ENCODE measurements around the gene RRP1B. TPM values are rescaled to one million over a fixed set of nuclear protein-coding genes. Genes with fewer than 3 reads are reported as not detected.
"Not testable (repeated sequence)": the region's sequence is repeated elsewhere in the genome, so short reads cannot be mapped to it uniquely, and the experiment has no call there.

The RRP1B gene
- total and polyA plus RNA-seq, 2 experiments from 2014 or later = 18.6 to 19.2 TPM

DNA sequence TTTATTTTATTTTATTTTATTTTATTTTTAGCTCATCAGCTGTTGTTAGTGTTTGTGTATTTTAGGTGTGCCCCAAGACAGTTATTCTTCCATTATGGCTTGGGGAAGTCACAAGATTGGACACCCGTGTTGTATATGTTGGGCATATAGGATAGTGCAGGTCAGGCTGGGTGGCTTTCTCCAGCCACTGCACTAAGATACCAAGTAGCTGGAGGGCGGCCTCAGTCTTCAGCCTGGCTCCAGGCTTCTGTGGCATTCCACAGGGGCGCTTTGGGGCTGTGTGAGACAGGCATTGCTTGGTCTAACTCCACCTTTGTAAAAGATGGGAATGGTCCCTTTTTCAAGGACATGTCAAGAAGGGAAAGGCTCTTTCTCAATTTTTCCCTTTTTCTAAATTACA, 16.5 kb downstream of the RRP1B start:
- Histone ChIP-seq H4K20me1 (ENCODE audit: insufficient read depth, poor library complexity, severe bottlenecking) (no peaks in the 10 kb centered on the region), H2AFZ (no peak overlapping the region), H3K9me2 (replicated peaks; ENCODE audit: insufficient read depth) (no peaks in the 10 kb centered on the region), H3K27me3 (no peaks in the 10 kb centered on the region), H3K4me1 (ENCODE audit: insufficient read depth) (no peaks in the 10 kb centered on the region), H3K4me3 (no peak overlapping the region), H3K4me2 (no peak overlapping the region), H3K27ac (no peak overlapping the region), H3K9me3 (ENCODE audit: low read depth) (no peaks in the 10 kb centered on the region), H3K79me2 (peaks cover 6% of the 10 kb centered on the region), H3K36me3 (replicated peaks; ENCODE audit: insufficient read depth, low read depth) (no peaks in the 10 kb centered on the region)
- TF ChIP-seq EZH2 (IDR thresholded peaks at IDR 0.05; ENCODE audit: borderline replicate concordance) = no peak
- TF ChIP-seq, protein P1, sequence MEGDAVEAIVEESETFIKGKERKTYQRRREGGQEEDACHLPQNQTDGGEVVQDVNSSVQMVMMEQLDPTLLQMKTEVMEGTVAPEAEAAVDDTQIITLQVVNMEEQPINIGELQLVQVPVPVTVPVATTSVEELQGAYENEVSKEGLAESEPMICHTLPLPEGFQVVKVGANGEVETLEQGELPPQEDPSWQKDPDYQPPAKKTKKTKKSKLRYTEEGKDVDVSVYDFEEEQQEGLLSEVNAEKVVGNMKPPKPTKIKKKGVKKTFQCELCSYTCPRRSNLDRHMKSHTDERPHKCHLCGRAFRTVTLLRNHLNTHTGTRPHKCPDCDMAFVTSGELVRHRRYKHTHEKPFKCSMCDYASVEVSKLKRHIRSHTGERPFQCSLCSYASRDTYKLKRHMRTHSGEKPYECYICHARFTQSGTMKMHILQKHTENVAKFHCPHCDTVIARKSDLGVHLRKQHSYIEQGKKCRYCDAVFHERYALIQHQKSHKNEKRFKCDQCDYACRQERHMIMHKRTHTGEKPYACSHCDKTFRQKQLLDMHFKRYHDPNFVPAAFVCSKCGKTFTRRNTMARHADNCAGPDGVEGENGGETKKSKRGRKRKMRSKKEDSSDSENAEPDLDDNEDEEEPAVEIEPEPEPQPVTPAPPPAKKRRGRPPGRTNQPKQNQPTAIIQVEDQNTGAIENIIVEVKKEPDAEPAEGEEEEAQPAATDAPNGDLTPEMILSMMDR (IDR thresholded peaks at IDR 0.05; ENCODE audit: poor library complexity) = no peak
- TF ChIP-seq EZH2phosphoT487 (IDR thresholded peaks at IDR 0.05; ENCODE audit: low read depth, severe bottlenecking, unreplicated experiment) = no peak
- WGBS (ENCODE audit: low lambda C conversion rate, missing lambda C conversion rate) = 95% methylated on average over 3 of the region's 3 CpGs
- DNase-seq (ENCODE audit: low spot score) = no peak

DNA sequence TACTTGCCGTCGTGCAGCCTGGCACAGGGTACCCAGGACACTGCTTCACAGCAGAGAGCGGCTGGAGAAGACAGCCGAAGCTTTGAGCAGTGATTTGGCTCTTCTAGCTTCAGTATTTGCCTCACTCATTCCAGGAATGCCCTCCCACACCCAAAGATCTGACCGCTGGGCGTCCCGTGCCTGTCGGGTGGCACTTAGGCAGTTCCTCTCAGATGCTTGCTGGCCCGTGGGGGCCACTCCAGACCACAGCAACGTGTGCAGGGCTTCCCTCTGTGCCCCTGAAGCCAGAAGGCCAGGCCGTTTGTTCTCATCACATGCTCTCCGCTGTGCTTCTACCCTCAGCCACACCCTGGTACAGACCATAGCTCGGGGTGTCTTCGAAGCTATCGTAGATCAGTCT, 17.0 kb downstream of the RRP1B start:
- H3K79me2 ChIP-seq = peaks cover 7% of the 10 kb centered on the region
- H3K4me2 ChIP-seq = no peak overlapping the region
- no peak overlapping the region for H3K4me3 ChIP-seq
- no peaks in the 10 kb centered on the region for H3K9me2 ChIP-seq (replicated peaks; ENCODE audit: insufficient read depth)
- no peak overlapping the region for H3K27ac ChIP-seq
- no peak for DNase-seq (ENCODE audit: low spot score)
- H4K20me1 ChIP-seq (ENCODE audit: insufficient read depth, poor library complexity, severe bottlenecking) = no peaks in the 10 kb centered on the region
- 95% methylated on average over 15 of the region's 15 CpGs for WGBS (ENCODE audit: low lambda C conversion rate, missing lambda C conversion rate)
- no peaks in the 10 kb centered on the region for H3K36me3 ChIP-seq (replicated peaks; ENCODE audit: insufficient read depth, low read depth)
- H3K27me3 ChIP-seq = no peaks in the 10 kb centered on the region
- H3K4me1 ChIP-seq (ENCODE audit: insufficient read depth) = no peaks in the 10 kb centered on the region
- TF ChIP-seq, protein P1 (IDR thresholded peaks at IDR 0.05; ENCODE audit: poor library complexity) = no peak
- TF ChIP-seq EZH2phosphoT487 (IDR thresholded peaks at IDR 0.05; ENCODE audit: low read depth, severe bottlenecking, unreplicated experiment) (no peak), EZH2 (IDR thresholded peaks at IDR 0.05; ENCODE audit: borderline replicate concordance) (no peak)
- no peak overlapping the region for H2AFZ ChIP-seq
- no peaks in the 10 kb centered on the region for H3K9me3 ChIP-seq (ENCODE audit: low read depth)

DNA sequence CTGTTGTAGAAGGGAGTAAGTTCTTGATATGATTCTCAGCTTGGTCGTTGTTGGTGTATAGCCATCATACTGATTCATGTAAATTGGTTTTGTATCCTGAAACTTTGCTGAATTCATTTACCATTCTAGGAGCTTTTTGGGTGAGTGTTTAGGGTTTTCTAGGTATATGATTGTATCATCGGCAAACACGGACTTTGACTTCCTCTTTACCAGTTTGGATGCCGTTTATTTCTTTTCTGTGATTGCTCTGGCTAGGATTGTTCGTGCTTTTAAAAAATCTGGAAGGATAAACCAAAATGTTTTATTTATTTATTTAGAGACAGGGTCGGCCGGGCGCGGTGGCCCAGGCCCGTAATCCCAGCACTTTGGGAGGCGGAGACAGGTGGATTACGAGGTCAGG, 20.6 kb downstream of the RRP1B start:
- H3K4me1 ChIP-seq (ENCODE audit: insufficient read depth) = no peaks in the 10 kb centered on the region
- DNase-seq (ENCODE audit: low spot score) = no peak
- H3K79me2 ChIP-seq = peaks cover 5% of the 10 kb centered on the region
- H2AFZ ChIP-seq = no peak overlapping the region
- no peak overlapping the region for H3K4me3 ChIP-seq
- no peaks in the 10 kb centered on the region for H3K27me3 ChIP-seq
- no peak overlapping the region for H3K4me2 ChIP-seq
- H3K27ac ChIP-seq = no peak overlapping the region
- H3K9me3 ChIP-seq (ENCODE audit: low read depth) = no peaks in the 10 kb centered on the region
- H3K9me2 ChIP-seq (replicated peaks; ENCODE audit: insufficient read depth) = no peaks in the 10 kb centered on the region
- TF ChIP-seq, protein P1 (IDR thresholded peaks at IDR 0.05; ENCODE audit: poor library complexity) = no peak
- TF ChIP-seq EZH2phosphoT487 (IDR thresholded peaks at IDR 0.05; ENCODE audit: low read depth, severe bottlenecking, unreplicated experiment) (no peak), EZH2 (IDR thresholded peaks at IDR 0.05; ENCODE audit: borderline replicate concordance) (no peak)
- WGBS (ENCODE audit: low lambda C conversion rate, missing lambda C conversion rate) = 90% methylated on average over 12 of the region's 12 CpGs
- no peaks in the 10 kb centered on the region for H4K20me1 ChIP-seq (ENCODE audit: insufficient read depth, poor library complexity, severe bottlenecking)
- no peaks in the 10 kb centered on the region for H3K36me3 ChIP-seq (replicated peaks; ENCODE audit: insufficient read depth, low read depth)

DNA sequence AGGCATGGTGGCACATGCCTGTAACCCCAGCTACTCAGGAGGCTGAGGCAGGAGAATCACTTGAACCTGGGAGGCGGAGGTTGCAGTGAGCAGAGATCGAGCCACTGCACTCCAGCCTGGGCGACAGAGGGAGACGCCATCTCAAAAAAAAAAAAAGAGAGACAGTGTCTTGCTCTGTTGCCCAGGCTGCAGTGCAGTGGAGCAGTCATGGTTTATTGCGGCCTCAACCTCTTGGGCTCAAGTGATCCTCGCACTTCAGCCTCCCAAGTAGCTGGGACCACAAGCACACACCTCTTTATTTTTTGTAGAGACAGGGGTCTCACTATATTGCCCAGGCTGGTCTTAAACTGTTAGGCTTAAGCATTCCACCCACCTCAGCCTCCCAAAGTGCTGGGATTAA, 21.1 kb downstream of the RRP1B start:
- H3K36me3 ChIP-seq (replicated peaks; ENCODE audit: insufficient read depth, low read depth); H3K79me2 ChIP-seq; H3K4me3 ChIP-seq; DNase-seq (ENCODE audit: low spot score); H3K9me2 ChIP-seq (replicated peaks; ENCODE audit: insufficient read depth); H3K27ac ChIP-seq; H3K9me3 ChIP-seq (ENCODE audit: low read depth); H3K27me3 ChIP-seq; H2AFZ ChIP-seq; H4K20me1 ChIP-seq (ENCODE audit: insufficient read depth, poor library complexity, severe bottlenecking); H3K4me1 ChIP-seq (ENCODE audit: insufficient read depth); H3K4me2 ChIP-seq: not testable (repeated sequence)
- WGBS (ENCODE audit: low lambda C conversion rate, missing lambda C conversion rate) = 98% methylated on average over 6 of the region's 6 CpGs
